Measurements from ENCODE around the gene C1QTNF5.

DNA sequence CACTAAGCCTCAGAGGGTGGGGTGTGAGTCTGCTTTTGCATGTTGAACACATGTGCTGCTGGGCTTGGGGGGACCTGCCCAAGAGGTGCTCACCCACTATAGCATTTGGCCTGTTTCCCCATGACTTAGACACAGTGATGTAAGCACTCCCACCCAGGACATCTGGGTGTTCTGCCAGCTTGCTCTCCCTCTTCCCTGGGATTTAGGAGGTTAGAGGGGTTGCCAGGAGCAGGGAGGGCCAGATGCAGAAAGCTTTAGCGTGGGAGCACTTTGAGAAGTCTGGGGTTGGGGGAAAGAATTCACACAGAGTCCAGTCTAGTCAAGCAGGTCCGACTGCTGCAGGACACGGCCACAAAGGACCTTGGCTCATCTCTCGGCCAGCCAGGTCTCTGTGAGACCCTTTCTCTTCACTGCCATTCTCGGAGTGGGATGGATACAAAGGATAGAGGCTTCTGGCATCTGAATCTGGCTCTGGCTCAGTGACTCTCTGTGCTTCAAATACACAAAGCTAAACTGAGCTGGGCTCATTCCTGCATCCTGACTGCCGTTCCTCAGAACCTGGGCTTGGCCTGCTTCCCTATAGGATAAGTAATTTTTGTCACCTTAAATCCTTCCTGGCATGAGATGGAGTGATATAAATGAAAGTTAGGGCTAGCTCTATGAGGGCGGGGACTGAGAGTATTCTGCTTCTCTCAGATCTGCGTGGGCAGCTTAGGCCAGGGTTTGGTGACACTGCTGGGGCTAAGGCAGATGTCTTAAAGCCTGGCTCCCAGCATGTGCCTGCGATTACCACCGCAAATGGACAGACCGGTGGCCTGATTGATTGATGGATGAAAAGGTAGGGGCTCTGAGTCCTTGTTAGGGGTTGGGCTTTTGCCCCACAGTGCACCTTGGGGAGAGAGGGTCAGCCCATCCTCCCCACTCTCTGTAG, 26.3 kb upstream of the C1QTNF5 start:
- TF ChIP-seq CTCF (tag by site-specific recombination; IDR thresholded peaks at IDR 0.05) (no peak), ZSCAN23 (tag by site-specific recombination; IDR thresholded peaks at IDR 0.05) (no peak), ZNF23 (tag by site-specific recombination; IDR thresholded peaks at IDR 0.05; ENCODE audit: borderline replicate concordance) (no peak), RBAK (tag by site-specific recombination; IDR thresholded peaks at IDR 0.05) (no peak), PRDM4 (tag by site-specific recombination; IDR thresholded peaks at IDR 0.05) (no peak), ZNF48 (tag by site-specific recombination; IDR thresholded peaks at IDR 0.05) (no peak), KLF16 (tag by site-specific recombination; IDR thresholded peaks at IDR 0.05) (no peak), ZNF580 (tag by site-specific recombination; IDR thresholded peaks at IDR 0.05) (no peak), BCL11A (tag by site-specific recombination; IDR thresholded peaks at IDR 0.05; ENCODE audit: low read depth) (no peak)
- TF ChIP-seq, protein P1, sequence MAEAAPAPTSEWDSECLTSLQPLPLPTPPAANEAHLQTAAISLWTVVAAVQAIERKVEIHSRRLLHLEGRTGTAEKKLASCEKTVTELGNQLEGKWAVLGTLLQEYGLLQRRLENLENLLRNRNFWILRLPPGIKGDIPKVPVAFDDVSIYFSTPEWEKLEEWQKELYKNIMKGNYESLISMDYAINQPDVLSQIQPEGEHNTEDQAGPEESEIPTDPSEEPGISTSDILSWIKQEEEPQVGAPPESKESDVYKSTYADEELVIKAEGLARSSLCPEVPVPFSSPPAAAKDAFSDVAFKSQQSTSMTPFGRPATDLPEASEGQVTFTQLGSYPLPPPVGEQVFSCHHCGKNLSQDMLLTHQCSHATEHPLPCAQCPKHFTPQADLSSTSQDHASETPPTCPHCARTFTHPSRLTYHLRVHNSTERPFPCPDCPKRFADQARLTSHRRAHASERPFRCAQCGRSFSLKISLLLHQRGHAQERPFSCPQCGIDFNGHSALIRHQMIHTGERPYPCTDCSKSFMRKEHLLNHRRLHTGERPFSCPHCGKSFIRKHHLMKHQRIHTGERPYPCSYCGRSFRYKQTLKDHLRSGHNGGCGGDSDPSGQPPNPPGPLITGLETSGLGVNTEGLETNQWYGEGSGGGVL (tag by site-specific recombination; IDR thresholded peaks at IDR 0.05) = no peak
